Endothelial cell of umbilical vein (primary cell): Measurements from ENCODE around the gene GPR137. TPM values are rescaled to one million over a fixed set of nuclear protein-coding genes. Genes with fewer than 3 reads are reported as not detected.

ENCODE experiments used
- BruUV-seq: library from RNA; stranded (reverse); fragments of 400-500 nt; replicated peaks from 2 replicates; lab custom pipeline; 2021; lab: Mats Ljungman, UMichigan
- CTCF ChIA-PET: fragments of 300-600, 350-600 bp; sonication (Branson Sonifier 250); formaldehyde crosslinking; loops from one replicate; lab custom pipeline; 2021; ENCODE audit warnings: antibody characterized with exemption, inconsistent platforms; lab: Charles Lee
- POLR2A ChIA-PET: fragments of 300-600, 350-600 bp; sonication (Branson Sonifier 250); formaldehyde crosslinking; loops from one replicate; lab custom pipeline; 2021; ENCODE audit warnings: antibody characterized with exemption, inconsistent platforms; lab: Charles Lee
- DNase-seq: peaks from one replicate; pipeline ENCODE4 v3.0.0-alpha.2; 2011; ENCODE audit warnings: low read depth, low spot score
- FAIRE-seq: peaks from 2 replicates; lab custom pipeline; 2011; peaks lifted over from hg19 to GRCh38; lab: Jason Lieb, UNC
- H2AFZ ChIP-seq: 2 replicates; pipeline ENCODE4 v1.6.0; 2012; ENCODE audit warnings: low read depth, low read length, control low read depth, inconsistent platforms
- H3K27ac ChIP-seq: 2 replicates; pipeline ENCODE4 v1.5.1; 2011; ENCODE audit warnings: low read depth, mild to moderate bottlenecking, control low read depth, low read length, moderate library complexity; ENCODE audit not compliant: insufficient read depth
- H3K27me3 ChIP-seq, 2 experiments: 2 replicates each; pipeline versions ENCODE4 v1.6.0 to v1.6.1; 2011; ENCODE audit warnings: low read length in 2 of 2, mixed read lengths in 1 of 2; ENCODE audit not compliant: control insufficient read depth in 2 of 2, insufficient read depth in 2 of 2
- H3K36me3 ChIP-seq, 2 experiments: 2 replicates in 1 of 2; 3 replicates in 1 of 2; pipeline ENCODE4 v1.5.1; 2011; ENCODE audit warnings: low read length in 2 of 2, mild to moderate bottlenecking in 1 of 2, moderate library complexity in 1 of 2; ENCODE audit not compliant: control insufficient read depth in 2 of 2, insufficient read depth in 2 of 2; ENCODE audit errors: extremely low read depth in 1 of 2
- H3K4me1 ChIP-seq: 3 replicates; pipeline ENCODE4 v1.5.1; 2011; ENCODE audit warnings: mild to moderate bottlenecking, low read length; ENCODE audit not compliant: control insufficient read depth, insufficient read depth; ENCODE audit errors: extremely low read depth
- H3K4me2 ChIP-seq: 2 replicates; pipeline ENCODE4 v1.6.1; 2011; ENCODE audit warnings: low read length, control low read depth, mixed read lengths; ENCODE audit not compliant: insufficient read depth
- H3K4me3 ChIP-seq, 3 experiments: fragments of 200-600 bp in 1 of 3; sonication (generic), shearing (Covaris generic) in 1 of 3; replicated peaks in 1 of 3; 2 replicates each; pipeline ENCODE4 v1.5.1; 2011 to 2016; ENCODE audit warnings: control low read depth in 3 of 3, low read length in 3 of 3, mild to moderate bottlenecking in 2 of 3, inconsistent platforms in 1 of 3, low read depth in 1 of 3, moderate library complexity in 1 of 3; ENCODE audit not compliant: insufficient read depth in 1 of 3
- H3K79me2 ChIP-seq: 2 replicates; pipeline ENCODE4 v1.6.0; 2012; ENCODE audit warnings: low read length, inconsistent platforms; ENCODE audit not compliant: control insufficient read depth, insufficient read depth
- H3K9ac ChIP-seq: replicated peaks from 2 replicates; pipeline ENCODE3; 2011; ENCODE audit warnings: low read length, control low read depth; ENCODE audit not compliant: insufficient read depth; ENCODE audit errors: extremely low read depth
- H3K9me1 ChIP-seq: replicated peaks from 3 replicates; pipeline ENCODE4 v1.6.0; 2011; ENCODE audit warnings: mild to moderate bottlenecking, low read length; ENCODE audit not compliant: control insufficient read depth, insufficient read depth; ENCODE audit errors: extremely low read depth
- H3K9me3 ChIP-seq: replicated peaks from 2 replicates; pipeline ENCODE4 v1.5.1; 2012; ENCODE audit warnings: low read length, inconsistent platforms; ENCODE audit not compliant: control insufficient read depth, insufficient read depth
- H4K20me1 ChIP-seq: replicated peaks from 2 replicates; pipeline ENCODE3; 2011; ENCODE audit warnings: mild to moderate bottlenecking, low read length; ENCODE audit not compliant: control insufficient read depth, insufficient read depth; ENCODE audit errors: extremely low read depth
- EZH2 ChIP-seq: IDR thresholded peaks from 2 replicates; pipeline ENCODE4 v1.6.1; 2012; ENCODE audit warnings: borderline replicate concordance, low read depth, mild to moderate bottlenecking, moderate library complexity, low read length, inconsistent platforms; ENCODE audit not compliant: severe bottlenecking
- FOS ChIP-seq: IDR thresholded peaks from 2 replicates; pipeline ENCODE4 v1.6.1; 2011; ENCODE audit warnings: mild to moderate bottlenecking, low read length, moderate library complexity, borderline replicate concordance; ENCODE audit not compliant: insufficient read depth
- GATA2 ChIP-seq: IDR thresholded peaks from 2 replicates; pipeline ENCODE4 v1.7.0; 2011; ENCODE audit warnings: low read depth, mild to moderate bottlenecking, moderate library complexity, mixed read lengths, low read length; ENCODE audit not compliant: insufficient read length, insufficient read depth
- JUN ChIP-seq: IDR thresholded peaks from 2 replicates; pipeline ENCODE4 v1.6.1; 2011; ENCODE audit warnings: borderline replicate concordance, low read depth; ENCODE audit not compliant: insufficient read length, insufficient read depth
- MAX ChIP-seq: IDR thresholded peaks from 2 replicates; pipeline ENCODE4 v1.6.1; 2011; ENCODE audit not compliant: insufficient read depth, insufficient read length
- MYC ChIP-seq: IDR thresholded peaks from one replicate; pipeline ENCODE4 v1.6.1; 2011; ENCODE audit warnings: mild to moderate bottlenecking, low read depth, low read length
- POLR2A ChIP-seq: IDR thresholded peaks from 2 replicates; pipeline ENCODE4 v1.6.1; 2012; ENCODE audit warnings: low read depth, mild to moderate bottlenecking, control low read depth, low read length
- POLR2AphosphoS5 ChIP-seq: IDR thresholded peaks from 2 replicates; pipeline ENCODE4 v1.6.1; 2012; ENCODE audit warnings: low read depth, mild to moderate bottlenecking, control low read depth, low read length, moderate library complexity; ENCODE audit not compliant: insufficient read depth
- dilution Hi-C: fragments of 300-500 bp; cut with MboI; formaldehyde crosslinking; loops from one replicate; pipeline ENCODE4 v1.15.0; 2019; ENCODE audit warnings: low sequenced_read_pairs; ENCODE audit not compliant: extremely low pct_ligation_motif_present
- intact Hi-C: fragments of 100-400 bp; cut with micrococcal nuclease; formaldehyde crosslinking; loops from one replicate; pipeline ENCODE4 v1.10.0; 2022
- polyA plus RNA-seq, 4 experiments: library from polyadenylated mRNA; depleted of rRNA in 3 of 4; stranded (reverse) in 3 of 4; unstranded in 1 of 4; fragments of >200 nt; gene quantifications; 2 replicates each; pipeline versions ENCODE4 v1.2.1 to v1.2.3, GENCODE V29; 2011 to 2012; ENCODE audit warnings: missing spikeins in 1 of 4
- total RNA-seq: library from RNA; stranded (reverse); gene quantifications from 2 replicates; pipeline ENCODE4 v1.2.3, GENCODE V29; 2021
- TF ChIP-seq, protein P1 (sequence below), 2 donors: IDR thresholded peaks; 1 replicate in 1 of 2; 2 replicates in 1 of 2; pipeline ENCODE4 v1.5.1; 2011; ENCODE audit warnings: low read length in 2 of 2, mild to moderate bottlenecking in 2 of 2, moderate library complexity in 2 of 2, control low read depth in 1 of 2, inconsistent platforms in 1 of 2, low read depth in 1 of 2; ENCODE audit not compliant: insufficient read depth in 1 of 2; ENCODE audit errors: extremely low read depth in 1 of 2

Gene GPR137
- total and polyA plus RNA-seq, 2 donors (not counting 3 experiments of a cell fraction or from before 2014, with no cell fraction given), result 40.9 to 42.5 TPM

- H3K9me3 ChIP-seq, result no peaks in the 10 kb centered on the region
- TF ChIP-seq JUN, result no peak
- TF ChIP-seq FOS, result no peak
- TF ChIP-seq POLR2AphosphoS5, result no peak
- no peak for TF ChIP-seq MYC
- TF ChIP-seq MAX, result no peak
- no peak for TF ChIP-seq GATA2
- TF ChIP-seq, protein P1, sequence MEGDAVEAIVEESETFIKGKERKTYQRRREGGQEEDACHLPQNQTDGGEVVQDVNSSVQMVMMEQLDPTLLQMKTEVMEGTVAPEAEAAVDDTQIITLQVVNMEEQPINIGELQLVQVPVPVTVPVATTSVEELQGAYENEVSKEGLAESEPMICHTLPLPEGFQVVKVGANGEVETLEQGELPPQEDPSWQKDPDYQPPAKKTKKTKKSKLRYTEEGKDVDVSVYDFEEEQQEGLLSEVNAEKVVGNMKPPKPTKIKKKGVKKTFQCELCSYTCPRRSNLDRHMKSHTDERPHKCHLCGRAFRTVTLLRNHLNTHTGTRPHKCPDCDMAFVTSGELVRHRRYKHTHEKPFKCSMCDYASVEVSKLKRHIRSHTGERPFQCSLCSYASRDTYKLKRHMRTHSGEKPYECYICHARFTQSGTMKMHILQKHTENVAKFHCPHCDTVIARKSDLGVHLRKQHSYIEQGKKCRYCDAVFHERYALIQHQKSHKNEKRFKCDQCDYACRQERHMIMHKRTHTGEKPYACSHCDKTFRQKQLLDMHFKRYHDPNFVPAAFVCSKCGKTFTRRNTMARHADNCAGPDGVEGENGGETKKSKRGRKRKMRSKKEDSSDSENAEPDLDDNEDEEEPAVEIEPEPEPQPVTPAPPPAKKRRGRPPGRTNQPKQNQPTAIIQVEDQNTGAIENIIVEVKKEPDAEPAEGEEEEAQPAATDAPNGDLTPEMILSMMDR (IDR thresholded peaks at IDR 0.05; ENCODE audit: extremely low read depth in 1 of 2, insufficient read depth in 1 of 2, low read depth in 1 of 2, low read length in 2 of 2), result no peak
- TF ChIP-seq POLR2A, result no peak
- TF ChIP-seq EZH2, result no peak
These were observed 47.9 kb downstream of the GPR137 start for GRCh38 chr11:64333556-64333955.

More at GRCh38 chr11:64333556-64333955, 47.9 kb downstream of the GPR137 start:
- dilution Hi-C loops, result no loop called here
- ChIA-PET POLR2A (no interaction called here), CTCF (interaction anchor here (1.0 to 5.4 kb wide), 4 partner anchors 9 to 22 kb away, joined by 3 to 71 read pairs (median 29); partner anchors contain the start of genes PRDX5 and TRMT112)
- Histone ChIP-seq H3K27ac (no peak overlapping the region), H2AFZ (no peak overlapping the region), H3K9me1 (no peaks in the 10 kb centered on the region), H3K4me2 (no peak overlapping the region), H3K4me3 (no peak overlapping the region), H3K27me3 (no peaks in the 10 kb centered on the region), H3K9ac (no peak overlapping the region), H3K36me3 (no peaks in the 10 kb centered on the region), H3K4me1 (peaks cover 3% of the 10 kb centered on the region), H4K20me1 (no peaks in the 10 kb centered on the region), H3K79me2 (no peaks in the 10 kb centered on the region)
- intact Hi-C loops, result loop anchor here (2.0 kb wide), 1 partner anchor 15 kb away; the partner anchor contains the start of gene PRDX5
- FAIRE-seq (no peak), DNase-seq (no peak)
- no TSS peak for BruUV-seq
